Common myeloid progenitor, CD34-positive (primary cell): Measurements from ENCODE around the gene IGF2BP3.
"Not testable (repeated sequence)": the region's sequence is repeated elsewhere in the genome, so short reads cannot be mapped to it uniquely, and the experiment has no call there.

Source experiments
- CTCF ChIA-PET: fragments of 350-600 bp; sonication (Branson Sonifier 250); formaldehyde crosslinking; loops from one replicate; lab custom pipeline; 2021; ENCODE audit warnings: antibody characterized with exemption; lab: Charles Lee
- POLR2A ChIA-PET: fragments of 350-600 bp; sonication (Branson Sonifier 250); formaldehyde crosslinking; loops from one replicate; lab custom pipeline; 2021; ENCODE audit warnings: antibody characterized with exemption; lab: Charles Lee
- DNase-seq, 3 donors: peaks; one replicate each; pipeline versions ENCODE4 v3.0.0 to v3.0.0-alpha.2; 2013
- H3K27ac ChIP-seq, 2 experiments: 1 replicate in 1 of 2; 2 replicates in 1 of 2; pipeline ENCODE4 v1.7.0; 2013; ENCODE audit warnings: inconsistent platforms in 2 of 2, low read length in 2 of 2, mild to moderate bottlenecking in 2 of 2, low read depth in 1 of 2, moderate library complexity in 1 of 2; ENCODE audit not compliant: severe bottlenecking in 2 of 2, insufficient read depth in 1 of 2, poor library complexity in 1 of 2
- H3K27me3 ChIP-seq, 5 experiments: replicated peaks in 2 of 5; 1 replicate in 3 of 5; 2 replicates in 2 of 5; pipeline versions ENCODE4 v1.6.1 to v1.7.0; 2013; ENCODE audit warnings: low read length in 4 of 5, mild to moderate bottlenecking in 2 of 5, moderate library complexity in 2 of 5, inconsistent platforms in 1 of 5; ENCODE audit not compliant: insufficient read depth in 5 of 5, control insufficient read depth in 4 of 5
- H3K36me3 ChIP-seq, 4 experiments: 1 replicate in 2 of 4; 2 replicates in 2 of 4; pipeline versions ENCODE4 v1.6.1 to v1.7.0; 2013; ENCODE audit warnings: low read length in 3 of 4, control low read depth in 1 of 4, mild to moderate bottlenecking in 1 of 4; ENCODE audit not compliant: control insufficient read depth in 4 of 4, insufficient read depth in 4 of 4
- H3K4me1 ChIP-seq, 4 experiments: 1 replicate in 3 of 4; 2 replicates in 1 of 4; pipeline versions ENCODE4 v1.6.1 to v1.7.1; 2013; ENCODE audit warnings: low read length in 3 of 4, mild to moderate bottlenecking in 3 of 4, control low read depth in 1 of 4, inconsistent platforms in 1 of 4, moderate library complexity in 1 of 4; ENCODE audit not compliant: control insufficient read depth in 4 of 4, insufficient read depth in 4 of 4; ENCODE audit errors: control extremely low read depth in 1 of 4
- H3K4me3 ChIP-seq, 7 experiments: 1 replicate in 4 of 7; 2 replicates in 3 of 7; pipeline versions ENCODE4 v1.5.1 to v1.7.0; 2013; ENCODE audit warnings: mild to moderate bottlenecking in 7 of 7, low read length in 6 of 7, moderate library complexity in 6 of 7, inconsistent platforms in 2 of 7, low read depth in 2 of 7, control low read depth in 1 of 7; ENCODE audit not compliant: insufficient read depth in 4 of 7, control insufficient read depth in 1 of 7; ENCODE audit errors: extremely low read depth in 1 of 7
- H3K9me3 ChIP-seq, 5 experiments: 1 replicate in 4 of 5; 2 replicates in 1 of 5; pipeline versions ENCODE4 v1.6.1 to v1.7.1; 2013; ENCODE audit warnings: low read length in 4 of 5, mild to moderate bottlenecking in 2 of 5, inconsistent platforms in 1 of 5, low read depth in 1 of 5, moderate library complexity in 1 of 5; ENCODE audit not compliant: control insufficient read depth in 4 of 5, insufficient read depth in 2 of 5; ENCODE audit errors: control extremely low read depth in 1 of 5
- WGBS: methylation state at CpG from one replicate; pipeline ENCODE4 v1.1.5; 2013; ENCODE audit not compliant: insufficient coverage; 5-methylcytosine and 5-hydroxymethylcytosine counted together

IGF2BP3 gene

GRCh38 chr7:23488714-23489113, 18.4 kb upstream of the IGF2BP3 start:
- H3K9me3 ChIP-seq, H3K4me3 ChIP-seq, DNase-seq, H3K36me3 ChIP-seq, H3K27ac ChIP-seq, H3K27me3 ChIP-seq, POLR2A ChIA-PET: not testable (repeated sequence)
- peaks cover 0 to 14% (median 6%) of the 10 kb centered on the region in 4 experiments for H3K4me1 ChIP-seq
- CTCF ChIA-PET: interaction anchor here (0.7 to 1.0 kb wide), 2 partner anchors 9 to 15 kb away, joined by 3 read pairs; no protein-coding TSS in a partner anchor
- WGBS: no CpG with 5 or more reads among the region's 13 CpGs

GRCh38 chr7:23487670-23488069, 17.4 kb upstream of the IGF2BP3 start:
- Histone ChIP-seq H3K4me1 (peaks cover 0 to 14% (median 6%) of the 10 kb centered on the region in 4 experiments), H3K9me3 (no peaks in the 10 kb centered on the region), H3K27me3 (peaks cover 0 to 9% (median 2%) of the 10 kb centered on the region in 5 experiments), H3K36me3 (no peaks in the 10 kb centered on the region), H3K4me3 (no peak overlapping the region), H3K27ac (no peak overlapping the region)
- no CpG with 5 or more reads among the region's 4 CpGs for WGBS
- ChIA-PET CTCF (interaction anchor here (1.0 to 1.7 kb wide), 2 partner anchors 14 to 16 kb away, joined by 3 read pairs; no protein-coding TSS in a partner anchor), POLR2A (no interaction called here)
- no peak for DNase-seq

- H3K4me3 ChIP-seq: no peak overlapping the region
- H3K36me3 ChIP-seq: no peaks in the 10 kb centered on the region
- ChIA-PET POLR2A (no interaction called here), CTCF (interaction anchor here (1.1 to 1.7 kb wide), 2 partner anchors 13 to 18 kb away, joined by 3 read pairs; no protein-coding TSS in a partner anchor)
- DNase-seq: no peak
- WGBS: 93% methylated on average over 3 of the region's 13 CpGs
- H3K27me3 ChIP-seq: peaks cover 0 to 19% (median 6%) of the 10 kb centered on the region in 5 experiments
- H3K27ac ChIP-seq: no peak overlapping the region
- H3K9me3 ChIP-seq: no peaks in the 10 kb centered on the region
- H3K4me1 ChIP-seq: peaks cover 0 to 7% (median 4%) of the 10 kb centered on the region in 4 experiments
Measured at GRCh38 chr7:23486002-23486773, 15.9 kb upstream of the IGF2BP3 start.

GRCh38 chr7:23482686-23483085, 12.4 kb upstream of the IGF2BP3 start:
- WGBS: 100% methylated on average over 1 of the region's 4 CpGs
- ChIA-PET CTCF (interaction anchor here (0.7 to 0.8 kb wide), 2 partner anchors 13 to 14 kb away, joined by 3 read pairs; no protein-coding TSS in a partner anchor), POLR2A (interaction anchor here (0.6 kb wide), 2 partner anchors 15 to 189 kb away, joined by 3 to 4 read pairs; no protein-coding TSS in a partner anchor)
- no peaks in the 10 kb centered on the region for H3K9me3 ChIP-seq
- no peak for DNase-seq
- peaks cover 0 to 52% (median 16%) of the 10 kb centered on the region in 5 experiments for H3K27me3 ChIP-seq
- no peak overlapping the region for H3K4me3 ChIP-seq
- no peaks in the 10 kb centered on the region for H3K36me3 ChIP-seq
- H3K4me1 ChIP-seq: no peaks in the 10 kb centered on the region
- H3K27ac ChIP-seq: no peak overlapping the region

- Histone ChIP-seq H3K36me3 (no peaks in the 10 kb centered on the region), H3K4me3 (no peak overlapping the region), H3K9me3 (no peaks in the 10 kb centered on the region), H3K4me1 (peaks cover 11 to 21% (median 14%) of the 10 kb centered on the region in 4 experiments), H3K27me3 (peaks cover 0 to 89% (median 36%) of the 10 kb centered on the region in 5 experiments), H3K27ac (no peak overlapping the region)
- ChIA-PET POLR2A (interaction anchor here (0.7 kb wide), 1 partner anchor 16 kb away, joined by 3 read pairs; no protein-coding TSS in a partner anchor), CTCF (interaction anchor here (1.1 to 1.5 kb wide), 2 partner anchors 10 to 15 kb away, joined by 3 to 4 read pairs; no protein-coding TSS in a partner anchor)
- DNase-seq: no peak
- WGBS: 79% methylated on average over 2 of the region's 6 CpGs
Measured at GRCh38 chr7:23477962-23478866, 7.9 kb upstream of the IGF2BP3 start.

- no CpG with 5 or more reads among the region's 1 CpG for WGBS
- ChIA-PET CTCF (interaction anchor here (1.5 kb wide), 1 partner anchor 9 kb away, joined by 4 read pairs; no protein-coding TSS in a partner anchor), POLR2A (no interaction called here)
- Histone ChIP-seq H3K36me3 (no peaks in the 10 kb centered on the region), H3K4me3 (peak overlapping the region in 1 of 7 experiments; percentile 49), H3K4me1 (peaks cover 11 to 31% (median 19%) of the 10 kb centered on the region in 4 experiments), H3K9me3 (no peaks in the 10 kb centered on the region), H3K27ac (no peak overlapping the region), H3K27me3 (peaks cover 0 to 95% (median 39%) of the 10 kb centered on the region in 5 experiments)
- DNase-seq: no peak
Measured at GRCh38 chr7:23477157-23477499, 6.8 kb upstream of the IGF2BP3 start.
